Nephron progenitor cell (in vitro differentiated cells): ENCODE data around the gene ZBTB6.

ENCODE experiments used
- DNase-seq: peaks from one replicate; pipeline ENCODE4 v3.0.0; 2021
- H3K27ac Mint-ChIP-seq: 2 replicates; pipeline ENCODE4 v1.8.0; 2021; ENCODE audit warnings: mild to moderate bottlenecking, moderate library complexity, mixed read lengths
- H3K27me3 Mint-ChIP-seq: 2 replicates; pipeline ENCODE4 v1.8.0; 2021; ENCODE audit warnings: mild to moderate bottlenecking, low read depth, mixed read lengths; ENCODE audit not compliant: poor library complexity
- H3K36me3 Mint-ChIP-seq: 2 replicates; pipeline ENCODE4 v1.8.0; 2021; ENCODE audit warnings: low read depth, mixed read lengths
- H3K4me1 Mint-ChIP-seq: 2 replicates; pipeline ENCODE4 v1.8.0; 2021; ENCODE audit warnings: mixed read lengths
- H3K4me3 Mint-ChIP-seq: 2 replicates; pipeline ENCODE4 v1.8.0; 2021; ENCODE audit warnings: mild to moderate bottlenecking, moderate library complexity, mixed read lengths
- H3K9me3 Mint-ChIP-seq: 2 replicates; pipeline ENCODE4 v1.8.0; 2021; ENCODE audit warnings: mild to moderate bottlenecking, moderate library complexity, mixed read lengths
- CTCF ChIP-seq: fragments of 200-600 bp; sonication (generic); IDR thresholded peaks from 2 replicates; pipeline ENCODE4 v1.5.0; 2021; ENCODE audit warnings: antibody characterized with exemption

The ZBTB6 gene

GRCh38 chr9:122866079-122866478, 47.0 kb downstream of the ZBTB6 start:
- DNase-seq = no peak
- peaks cover 26% of the 10 kb centered on the region for H3K9me3 Mint-ChIP-seq
- TF ChIP-seq CTCF = no peak
- no peaks in the 10 kb centered on the region for H3K27me3 Mint-ChIP-seq
- peaks cover 81% of the 10 kb centered on the region for H3K36me3 Mint-ChIP-seq
- no peaks in the 10 kb centered on the region for H3K4me1 Mint-ChIP-seq
- H3K4me3 Mint-ChIP-seq = no peak overlapping the region
- no peak overlapping the region for H3K27ac Mint-ChIP-seq

- no peaks in the 10 kb centered on the region for H3K27me3 Mint-ChIP-seq
Measured at GRCh38 chr9:122865300-122865699, 47.8 kb downstream of the ZBTB6 start.

GRCh38 chr9:122863407-122863806, 49.7 kb downstream of the ZBTB6 start:
- H3K4me3 Mint-ChIP-seq = no peak overlapping the region
- TF ChIP-seq CTCF = no peak
- peaks cover 81% of the 10 kb centered on the region for H3K36me3 Mint-ChIP-seq
- no peak overlapping the region for H3K27ac Mint-ChIP-seq
- H3K9me3 Mint-ChIP-seq = peaks cover 17% of the 10 kb centered on the region
- H3K4me1 Mint-ChIP-seq = no peaks in the 10 kb centered on the region
- no peak for DNase-seq
- H3K27me3 Mint-ChIP-seq = no peaks in the 10 kb centered on the region

More at GRCh38 chr9:122865300-122865699, 47.8 kb downstream of the ZBTB6 start:
- peaks cover 81% of the 10 kb centered on the region for H3K36me3 Mint-ChIP-seq
- TF ChIP-seq CTCF = no peak
- no peak overlapping the region for H3K27ac Mint-ChIP-seq
- no peaks in the 10 kb centered on the region for H3K4me1 Mint-ChIP-seq
- DNase-seq = no peak
- H3K4me3 Mint-ChIP-seq = no peak overlapping the region
- peaks cover 23% of the 10 kb centered on the region for H3K9me3 Mint-ChIP-seq

- no peaks in the 10 kb centered on the region for H3K4me1 Mint-ChIP-seq
- H3K27ac Mint-ChIP-seq = no peak overlapping the region
- H3K9me3 Mint-ChIP-seq = peaks cover 9% of the 10 kb centered on the region
- H3K36me3 Mint-ChIP-seq = peaks cover 97% of the 10 kb centered on the region
- H3K4me3 Mint-ChIP-seq = no peak overlapping the region
- no peak for TF ChIP-seq CTCF
- no peaks in the 10 kb centered on the region for H3K27me3 Mint-ChIP-seq
- no peak for DNase-seq
Measured at GRCh38 chr9:122860319-122861142, 52.6 kb downstream of the ZBTB6 start.
